SIG-M5 treated with dmso at 0.1 percent for 504 hours (cell line): ENCODE results near the gene ARX.

Source experiments
- DNase-seq: peaks from one replicate; lab custom pipeline; 2025; ENCODE audit not compliant: unreplicated experiment; lab: John Stamatoyannopoulos, UW

Gene ARX

DNA sequence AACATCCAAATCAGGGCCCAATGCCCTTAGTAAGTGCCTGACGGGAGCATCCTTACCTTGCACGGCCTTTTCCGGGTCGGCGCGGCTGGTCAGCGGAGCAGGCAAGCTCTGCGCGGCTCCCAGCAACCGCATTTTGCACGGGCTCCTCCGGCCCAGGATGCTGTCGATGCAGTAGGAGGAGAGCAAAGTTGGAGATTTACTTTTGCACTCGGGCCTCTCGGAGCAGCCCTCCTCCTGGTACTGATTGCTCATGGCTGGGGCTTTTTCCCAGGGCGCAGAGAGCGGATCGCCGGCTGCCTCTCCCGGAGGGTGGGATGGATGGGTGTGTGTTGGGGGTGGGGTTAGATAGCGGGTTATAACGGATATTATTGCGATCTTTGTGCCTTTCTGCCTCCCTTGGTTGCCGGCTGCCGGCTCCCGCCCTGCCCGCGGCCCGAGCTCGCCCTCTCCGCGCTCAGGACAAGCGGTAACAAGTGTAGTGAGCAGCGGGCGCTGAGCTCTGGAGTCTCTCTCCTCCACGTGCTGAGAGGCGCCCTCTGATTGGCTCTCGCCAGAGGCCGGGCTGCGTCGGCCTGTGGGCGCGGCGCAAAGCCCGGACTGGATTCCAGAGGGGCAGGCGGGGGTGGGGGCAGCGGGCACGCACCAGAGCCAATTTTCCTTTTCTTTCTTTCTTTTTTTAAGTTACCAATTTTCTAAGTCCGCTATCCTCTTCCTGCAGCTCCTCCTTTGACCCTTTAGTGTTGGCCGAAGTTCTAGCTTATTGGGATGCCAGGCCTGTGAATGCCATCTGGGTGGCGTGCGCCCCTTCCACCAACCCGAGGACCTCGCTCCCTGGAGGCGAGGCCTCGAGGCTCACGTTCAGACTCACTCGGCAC lies at the start of gene ARX:
TSS of gene ARX (minus strand) at position 480 of the 875 bp plus-strand sequence. CDS start at position 252, 228 bp downstream.
- DNase-seq = no peak

DNA sequence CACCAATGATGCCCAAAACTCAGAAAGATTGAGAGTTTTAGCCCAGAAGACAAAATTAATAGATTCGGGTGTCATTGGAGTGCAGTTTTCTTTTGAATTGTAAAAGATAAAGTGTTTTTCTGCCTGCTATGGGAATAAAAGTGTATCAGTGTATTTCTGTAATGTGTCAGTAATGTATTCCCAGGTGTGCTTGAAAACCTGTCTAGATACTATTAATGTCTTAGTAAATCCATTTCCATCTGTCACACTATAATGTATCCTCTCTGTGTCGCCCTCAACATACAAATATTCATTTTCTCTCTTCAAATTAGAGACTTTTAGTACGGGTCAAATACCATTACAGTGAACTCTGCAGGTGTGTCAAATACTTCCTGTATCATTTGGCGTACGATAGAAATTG lies 43.5 kb upstream of the ARX start:
- no peak for DNase-seq

DNA sequence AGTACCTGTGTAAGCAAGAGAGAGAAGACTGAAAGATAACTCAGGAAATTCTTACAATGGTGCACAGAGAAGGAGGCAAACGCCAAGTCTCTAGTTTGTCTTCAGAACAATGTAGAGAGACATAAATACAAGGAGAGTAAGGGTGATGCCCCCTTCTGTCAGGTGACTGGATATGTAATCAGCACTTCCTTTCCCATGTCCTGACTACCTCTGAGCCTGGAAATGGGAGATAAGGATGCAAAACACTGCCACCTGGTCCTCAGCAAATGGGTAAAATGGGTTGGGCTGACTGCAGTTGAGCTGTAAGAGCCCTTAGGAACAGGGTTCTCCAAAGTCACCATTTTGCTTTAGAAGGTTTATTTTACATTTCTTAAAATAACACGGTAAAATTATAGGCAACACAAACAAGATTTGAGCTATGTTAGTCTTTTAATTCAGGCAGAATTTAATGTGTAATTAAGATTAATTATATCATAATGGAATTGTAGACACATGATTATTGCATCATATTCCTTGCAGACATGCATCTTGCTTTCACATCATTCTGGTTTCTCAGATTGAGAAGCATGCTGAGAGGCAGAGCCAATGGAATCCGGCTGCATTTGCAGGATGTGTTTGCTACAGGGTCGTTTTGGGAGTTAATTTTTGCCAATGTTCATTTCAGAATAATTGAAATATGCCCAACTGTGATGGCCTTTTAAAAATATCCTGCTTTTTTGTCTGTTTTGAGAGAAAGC lies 37.2 kb upstream of the ARX start:
- no peak for DNase-seq

DNA sequence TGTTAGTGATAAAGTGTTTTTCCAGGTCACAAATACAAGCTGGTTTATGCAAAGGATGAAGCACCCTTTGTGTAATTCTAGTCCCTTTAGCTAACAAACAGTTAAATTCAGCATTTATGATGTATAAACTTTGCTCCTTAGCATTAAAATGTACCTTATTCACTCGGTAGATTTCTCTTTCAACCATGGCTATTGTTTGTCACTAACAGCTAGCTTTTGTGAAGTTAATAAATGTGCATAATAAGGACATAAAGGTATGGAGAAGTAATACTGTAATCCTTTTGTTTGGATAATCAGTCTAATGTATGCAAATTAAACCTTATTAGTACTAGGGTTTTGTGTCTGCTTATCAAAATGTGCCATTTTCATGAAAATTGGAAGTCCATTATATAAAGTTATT lies 34.2 kb upstream of the ARX start:
- DNase-seq = no peak

DNA sequence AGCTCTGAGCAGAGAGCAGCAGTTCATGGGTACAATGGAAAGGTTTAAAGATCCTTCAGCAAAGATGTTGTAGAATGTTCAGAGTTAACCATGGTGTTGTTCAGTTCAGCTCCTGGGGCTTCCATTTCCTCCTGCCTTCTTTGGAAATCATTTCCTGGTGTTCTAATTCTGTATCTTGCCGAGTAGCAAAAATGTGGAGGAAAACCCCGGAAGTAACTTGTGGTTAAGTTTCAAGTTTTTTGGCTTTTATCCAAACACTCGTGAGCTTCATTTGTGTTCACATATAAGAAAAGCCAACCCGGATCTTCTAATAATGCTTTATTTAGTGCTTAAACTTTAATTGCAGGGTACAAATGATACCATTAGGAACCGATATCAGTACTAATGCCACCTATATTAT lies 33.6 kb upstream of the ARX start:
- peak; percentile 11 for DNase-seq

DNA sequence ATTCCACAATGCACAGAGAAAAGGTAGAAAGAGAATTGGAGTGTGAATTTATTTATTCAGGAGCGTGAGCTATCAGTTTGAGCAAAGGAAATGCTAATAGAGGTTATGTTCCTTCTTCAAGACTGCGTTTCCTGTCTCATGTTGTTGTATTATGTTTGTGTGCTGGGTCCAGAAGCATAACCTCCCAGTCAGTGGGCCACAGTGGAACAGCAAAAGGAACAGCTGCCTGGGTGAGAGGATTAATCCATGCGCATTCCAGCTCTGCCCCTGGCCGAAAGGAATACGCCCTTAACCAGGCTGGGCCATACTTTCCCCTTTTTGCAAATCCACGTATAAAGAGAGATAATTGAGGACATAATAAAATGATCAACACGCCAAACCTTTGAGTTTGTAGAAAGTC lies 32.4 kb upstream of the ARX start:
- no peak for DNase-seq

DNA sequence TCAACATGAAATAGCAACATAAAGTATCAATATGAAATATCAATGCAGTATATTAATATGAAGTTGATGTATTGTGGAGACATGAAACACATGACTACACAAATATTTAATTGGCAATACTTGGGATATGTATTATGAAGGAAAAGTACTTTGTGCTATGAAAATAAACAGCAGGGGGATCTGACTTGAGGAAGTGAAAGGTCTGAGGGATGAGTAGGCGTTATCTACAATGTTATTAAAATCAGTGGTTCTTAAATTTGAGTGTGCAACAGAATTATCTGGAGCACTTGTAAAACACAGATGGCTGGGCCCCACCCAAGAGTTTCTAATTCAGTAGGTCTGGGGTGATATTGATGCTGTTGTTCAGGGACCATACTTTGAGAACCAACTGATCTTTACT lies 27.4 kb upstream of the ARX start:
- no peak for DNase-seq

DNA sequence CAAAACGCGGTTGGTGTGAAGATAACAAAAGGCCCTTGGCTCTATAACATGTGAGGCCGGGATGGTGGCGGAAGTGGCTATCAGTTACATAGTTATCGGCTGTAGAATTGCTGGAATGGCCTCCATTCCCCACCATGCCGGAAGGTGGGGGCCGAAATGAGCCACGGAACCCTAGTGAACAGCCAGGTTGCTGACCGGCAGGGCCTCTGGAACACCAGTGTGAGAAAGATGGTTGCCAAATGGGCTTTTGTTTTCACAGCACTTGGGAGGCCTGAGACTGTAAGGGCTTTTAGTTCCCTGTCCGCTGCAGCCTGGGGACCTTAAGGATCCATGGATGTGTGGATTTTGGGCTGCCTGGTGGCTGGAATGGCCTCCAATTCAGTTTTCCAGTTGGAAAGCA lies 23.3 kb upstream of the ARX start:
- DNase-seq = no peak

DNA sequence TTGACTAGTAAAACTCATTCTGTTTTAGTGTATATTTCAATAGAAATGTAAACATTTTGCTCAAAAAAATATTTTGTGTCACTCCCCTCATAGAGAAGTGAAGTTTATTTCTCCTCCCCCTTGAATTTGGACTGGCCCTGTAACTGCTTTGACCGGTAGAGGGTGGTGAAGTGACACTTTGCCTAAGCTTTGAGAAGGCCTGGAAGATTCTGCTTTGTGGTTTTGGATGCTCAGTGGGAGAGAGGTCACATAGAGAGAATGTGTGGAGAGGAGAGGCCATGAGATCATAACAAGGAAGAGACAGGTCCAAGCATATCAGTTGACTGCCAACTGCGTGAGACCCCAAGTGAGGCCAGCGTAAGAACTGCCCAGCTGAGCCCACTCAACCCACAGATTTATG lies 19.1 kb upstream of the ARX start:
- DNase-seq = no peak

DNA sequence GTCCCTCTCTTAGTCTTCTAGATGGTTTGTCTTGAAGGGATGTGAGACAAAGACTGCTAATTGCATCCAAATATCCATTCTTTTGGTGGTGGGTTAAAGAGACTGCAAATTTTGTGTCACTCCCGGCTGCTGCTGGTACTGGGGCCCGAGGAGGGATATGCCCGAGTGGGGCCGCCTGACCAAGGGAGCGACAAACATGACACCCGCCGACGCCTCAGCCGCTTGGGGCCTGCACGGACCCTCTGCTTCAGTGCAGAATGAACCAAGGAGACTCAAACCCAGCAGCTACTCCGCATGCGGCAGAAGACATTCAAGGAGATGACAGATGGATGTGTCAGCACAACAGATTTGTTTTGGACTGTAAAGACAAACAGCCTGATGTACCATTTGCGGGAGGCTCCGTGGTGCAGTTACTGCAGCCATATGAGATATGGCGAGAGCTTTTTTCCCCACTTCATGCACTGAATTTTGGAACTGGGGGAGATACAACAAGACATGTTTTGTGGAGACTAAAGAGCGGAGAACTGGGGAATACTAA lies 13.6 kb upstream of the ARX start:
- no peak for DNase-seq

DNA sequence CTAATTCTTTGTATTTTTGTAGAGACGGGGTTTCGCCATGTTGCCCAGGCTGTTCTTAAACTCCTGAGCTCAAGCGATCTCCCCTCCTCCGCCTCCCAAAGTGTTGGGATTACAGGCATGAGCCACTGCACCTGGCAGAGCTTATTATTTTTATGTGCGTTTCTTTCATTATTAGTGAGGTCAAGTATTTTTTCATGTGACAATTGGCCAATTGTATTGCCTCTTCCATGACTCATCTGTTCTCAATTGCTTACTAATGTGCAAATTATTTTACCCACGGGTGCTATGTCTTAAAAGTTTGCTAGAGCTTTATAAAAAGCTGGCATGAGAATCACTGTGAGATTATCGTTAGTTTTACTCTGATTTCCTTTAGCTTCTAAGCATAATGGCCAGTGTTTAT lies 13.0 kb upstream of the ARX start:
- DNase-seq = no peak

DNA sequence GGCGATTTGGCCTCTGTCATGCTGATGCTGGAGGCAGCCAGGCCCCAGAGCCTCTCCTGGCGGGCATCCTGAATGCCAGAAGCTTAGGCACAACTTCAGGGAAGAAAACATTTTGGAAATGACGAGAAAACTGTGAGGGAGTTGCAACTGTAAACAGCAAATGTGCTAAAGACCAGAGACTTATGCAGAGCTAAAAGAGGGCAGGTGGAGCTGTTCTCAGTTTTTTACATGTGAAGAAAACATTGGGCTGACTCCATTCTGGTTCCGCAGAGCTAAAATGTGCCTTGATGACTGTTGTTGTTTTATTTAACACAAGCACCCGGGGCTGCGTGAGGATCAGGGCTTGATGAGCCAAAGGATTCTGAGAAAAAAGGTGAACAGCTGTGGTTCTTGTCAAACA lies 10.8 kb upstream of the ARX start:
- DNase-seq = no peak

DNA sequence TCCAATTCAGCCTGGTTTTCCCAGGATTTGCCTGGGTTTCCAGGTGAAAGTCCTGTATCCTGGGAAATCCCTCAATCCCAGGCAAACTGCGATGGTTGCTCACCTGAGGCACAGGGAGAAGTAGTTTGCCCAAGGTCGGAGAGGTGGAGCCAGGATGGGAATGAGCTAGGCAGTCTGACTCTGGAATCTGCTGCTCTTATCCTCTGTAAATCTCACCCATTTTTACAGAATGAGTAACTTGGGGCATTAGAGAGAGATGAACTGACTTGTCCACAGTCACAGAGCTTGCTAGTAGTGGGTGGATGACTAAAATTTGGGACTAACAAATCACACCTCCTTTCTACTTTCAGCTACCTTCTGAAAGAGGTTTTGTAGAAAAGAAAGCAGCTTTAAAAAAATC lies 9.8 kb upstream of the ARX start:
- no peak for DNase-seq

DNA sequence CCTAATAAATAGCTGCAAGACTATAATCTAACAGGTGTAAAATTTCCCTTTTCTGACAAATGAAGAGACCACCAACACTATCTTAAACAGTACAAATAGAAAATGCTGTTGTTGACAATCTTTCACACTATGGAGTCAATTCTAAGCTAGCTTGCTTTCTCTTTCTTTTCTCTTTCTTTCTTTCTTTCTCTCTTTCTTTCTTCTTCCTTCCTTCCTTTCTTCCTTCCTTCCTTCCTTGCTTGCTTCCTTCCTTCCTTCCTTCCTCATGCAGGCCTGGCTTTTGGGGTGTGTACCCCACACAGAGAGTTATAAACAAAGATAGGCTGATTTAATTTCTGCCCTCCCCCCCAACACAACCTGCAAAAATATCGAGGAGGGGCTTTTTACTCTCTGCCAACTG lies 8.1 kb upstream of the ARX start:
- DNase-seq = no peak

DNA sequence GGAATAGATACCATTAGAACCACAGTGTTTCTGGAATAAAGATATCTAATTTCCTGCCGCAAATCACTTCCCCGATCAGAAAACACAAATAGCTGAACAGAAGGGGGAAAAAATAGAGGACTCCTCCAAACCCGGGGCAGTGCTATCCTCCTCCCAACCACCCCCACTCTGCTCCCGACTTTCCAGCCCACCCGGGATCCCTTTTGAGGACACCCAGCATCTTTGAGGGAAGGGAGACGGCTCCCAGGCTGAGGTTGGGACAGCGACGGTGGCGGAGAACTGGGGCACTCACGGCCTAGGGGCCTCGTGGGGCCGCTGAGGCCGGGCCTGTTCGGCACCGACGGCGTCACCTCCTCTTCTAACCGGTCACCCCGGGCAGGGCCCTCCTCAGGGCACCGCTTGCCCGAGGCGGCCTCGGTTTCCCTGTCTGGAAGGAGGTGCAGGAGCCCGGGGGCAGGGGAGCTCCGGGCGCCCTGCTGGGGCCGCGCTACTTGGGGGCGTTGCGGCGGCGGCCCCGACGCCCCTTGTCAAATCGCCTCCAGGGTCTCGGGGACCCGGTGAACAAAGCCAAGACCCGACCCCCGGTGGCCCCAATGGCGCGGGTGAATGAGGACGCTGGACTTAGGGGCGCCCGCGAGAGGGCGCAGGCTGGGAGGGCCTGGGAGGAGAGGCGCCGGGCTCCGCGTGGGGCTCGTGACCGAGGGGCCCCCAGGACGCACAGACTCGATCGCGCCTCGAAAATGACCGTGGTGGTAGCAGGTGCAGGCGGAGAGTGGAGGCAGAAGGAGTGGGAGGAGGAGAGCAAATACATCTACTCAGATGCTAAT lies 6.9 kb upstream of the ARX start:
- no peak for DNase-seq

DNA sequence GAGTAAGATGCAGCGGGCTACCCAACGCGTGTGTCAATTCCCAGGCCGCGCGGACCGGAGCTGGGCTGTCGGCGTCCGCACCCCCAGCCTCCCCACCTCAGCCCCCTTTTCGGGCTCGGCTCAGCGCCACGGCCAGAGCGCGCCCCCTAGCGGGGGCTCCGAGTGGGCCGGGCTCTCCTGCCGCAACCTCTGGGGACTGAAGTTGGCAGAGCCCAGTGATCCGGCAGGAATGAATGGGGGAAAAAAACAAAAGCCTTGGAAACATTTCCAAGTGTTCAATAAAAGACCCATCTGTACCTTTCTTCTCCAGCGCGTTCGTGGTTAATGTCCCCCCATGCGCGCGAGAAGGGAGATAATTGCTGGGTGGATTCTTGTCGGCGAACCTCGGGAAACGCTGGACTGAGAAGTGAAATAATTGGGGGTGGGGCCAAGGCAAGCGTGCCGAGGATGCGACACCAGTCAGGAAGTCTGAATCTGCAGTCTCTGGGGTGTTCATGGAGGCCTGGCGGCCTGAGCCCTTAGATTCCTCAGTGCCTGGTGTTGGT lies 5.2 kb upstream of the ARX start:
- DNase-seq = peak; percentile 2

DNA sequence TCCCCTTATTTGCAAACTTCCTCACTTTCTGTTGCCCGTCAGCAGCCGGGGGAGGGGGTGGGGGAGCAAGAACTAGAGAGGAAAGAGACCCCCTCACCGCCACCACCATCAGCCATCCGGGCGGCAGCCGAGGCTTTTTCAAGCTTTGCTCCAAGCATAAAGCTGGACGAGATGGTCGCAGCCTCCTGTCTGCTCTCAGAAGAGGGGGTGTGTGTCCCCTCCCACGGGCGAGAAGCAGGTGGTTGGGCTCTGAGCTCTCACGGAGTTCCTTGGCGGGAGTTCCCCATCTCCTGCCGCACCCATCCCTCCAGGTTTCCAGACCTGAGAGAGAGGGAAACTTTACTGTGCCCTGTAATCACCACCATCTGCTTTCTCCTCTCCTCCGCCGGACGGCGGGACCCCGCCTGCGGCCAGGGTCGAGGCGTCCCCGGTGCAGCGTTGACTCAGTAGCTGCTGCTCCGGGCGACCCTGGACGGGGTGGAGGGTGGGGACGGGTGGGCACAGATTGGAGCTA lies 4.7 kb upstream of the ARX start:
- no peak for DNase-seq

DNA sequence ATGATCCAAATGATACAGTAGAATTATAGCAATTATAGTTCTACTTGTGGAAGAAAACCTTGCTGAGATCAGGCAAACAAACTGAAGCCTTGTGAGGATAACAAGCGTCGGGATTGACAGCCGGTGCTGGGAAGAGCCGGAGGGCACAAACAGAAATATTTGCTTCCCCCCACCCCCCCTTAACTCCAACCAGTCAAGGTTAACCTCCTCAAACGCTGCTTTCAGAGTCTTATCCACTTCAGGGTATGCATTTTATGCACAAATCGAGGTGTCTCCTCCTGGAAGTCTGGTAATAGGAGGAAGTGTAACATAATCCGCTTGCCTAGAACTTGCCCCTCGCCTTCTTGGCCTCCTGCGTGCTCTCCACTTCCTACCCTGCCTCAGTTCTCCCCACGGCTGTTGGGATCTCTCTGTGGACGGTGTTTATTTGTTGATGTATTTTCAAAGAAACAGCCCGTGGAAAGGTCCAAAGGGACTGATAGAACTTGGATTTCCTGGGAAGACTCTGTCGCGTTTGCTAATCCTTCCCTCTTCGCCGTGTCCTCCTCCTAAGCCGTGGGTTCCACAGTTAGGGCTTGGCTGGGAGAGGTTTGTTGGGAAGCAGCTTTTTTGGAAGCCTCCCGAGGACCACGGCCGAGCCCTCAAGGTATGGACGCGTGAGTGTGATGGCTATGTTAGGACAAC lies 4.1 kb upstream of the ARX start:
- DNase-seq = no peak

DNA sequence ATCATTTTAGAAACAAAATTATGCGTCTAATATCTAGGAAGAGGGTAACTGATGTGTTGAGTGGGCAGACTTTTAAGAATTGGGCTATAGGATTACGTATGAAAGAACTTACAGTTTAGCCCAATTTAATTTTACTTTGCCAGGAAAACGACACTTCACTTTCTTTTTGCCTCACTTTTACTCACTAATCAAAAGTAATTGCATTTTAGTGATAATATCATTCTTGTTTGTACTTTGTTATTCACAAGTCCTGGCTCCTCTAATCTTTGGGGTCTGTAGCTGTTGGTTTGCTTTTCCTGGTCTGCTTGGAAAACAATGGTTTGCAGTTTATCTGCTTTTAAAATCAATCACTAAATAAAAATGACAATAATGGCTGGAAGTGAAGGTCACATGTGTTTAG lies 2.9 kb upstream of the ARX start:
- no peak for DNase-seq

DNA sequence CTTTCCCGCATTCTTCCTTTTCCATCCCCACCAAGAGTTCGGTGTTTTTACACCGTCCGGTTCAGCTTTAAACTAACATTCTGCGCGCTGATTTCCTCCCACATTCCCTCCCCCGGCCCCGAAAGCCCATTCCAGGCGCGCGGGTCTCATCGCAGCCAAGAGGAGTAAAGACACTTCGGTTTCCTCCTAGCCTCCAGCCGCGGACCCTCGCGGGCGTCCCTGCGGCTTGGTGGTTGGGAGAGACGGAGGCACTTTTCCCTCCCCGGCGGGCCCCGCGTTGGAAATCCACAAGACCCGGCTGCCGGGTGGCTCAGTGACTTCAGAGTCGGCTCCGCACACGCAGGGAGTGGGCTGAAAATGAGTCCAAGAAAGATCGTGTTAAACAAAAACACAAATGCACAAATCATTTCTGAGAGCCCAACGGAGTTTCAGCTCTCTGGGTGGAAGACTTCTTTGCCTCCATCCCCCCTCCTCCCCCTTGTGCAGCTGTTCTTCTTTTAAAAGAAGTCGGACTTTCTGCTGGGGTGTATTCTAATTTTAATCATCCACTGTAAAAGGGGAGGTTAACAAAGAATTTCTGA lies 2.0 kb upstream of the ARX start:
- no peak for DNase-seq
